Activated naive CD4-positive, alpha-beta T cell treated with anti-CD3 and anti-CD28 coated beads for 36 hours (primary cell): ENCODE results near the gene NFKB1. TPM values are rescaled to one million over a fixed set of nuclear protein-coding genes. Genes with fewer than 3 reads are reported as not detected.
"Not testable (repeated sequence)": the region's sequence is repeated elsewhere in the genome, so short reads cannot be mapped to it uniquely, and the experiment has no call there.

Experiments
- CTCF ChIA-PET: fragments of 350-600 bp; sonication (Branson Sonifier 250); formaldehyde crosslinking; loops from one replicate; lab custom pipeline; 2021; ENCODE audit warnings: antibody characterized with exemption; lab: Charles Lee
- DNase-seq: peaks from one replicate; pipeline ENCODE4 v3.0.0-alpha.2; 2020
- H3K27ac Mint-ChIP-seq: one replicate; pipeline ENCODE4 v1.8.0; 2021; ENCODE audit warnings: mild to moderate bottlenecking, mixed read lengths
- H3K27me3 Mint-ChIP-seq: one replicate; pipeline ENCODE4 v1.8.0; 2021; ENCODE audit warnings: low read depth, mixed read lengths
- H3K36me3 Mint-ChIP-seq: one replicate; pipeline ENCODE4 v1.8.0; 2021; ENCODE audit warnings: low read depth, mixed read lengths
- H3K4me1 Mint-ChIP-seq: one replicate; pipeline ENCODE4 v1.8.0; 2021; ENCODE audit warnings: low read depth, mixed read lengths
- H3K4me3 Mint-ChIP-seq: one replicate; pipeline ENCODE4 v1.8.0; 2021; ENCODE audit warnings: mild to moderate bottlenecking, moderate library complexity, mixed read lengths
- H3K9me3 Mint-ChIP-seq: one replicate; pipeline ENCODE4 v1.8.0; 2021; ENCODE audit warnings: mixed read lengths
- intact Hi-C: fragments of 100-400 bp; cut with micrococcal nuclease; formaldehyde crosslinking; loops from one replicate; pipeline ENCODE4 v1.15.1; 2023
- total RNA-seq, 2 experiments: library from RNA; stranded (reverse); gene quantifications; one replicate each; pipeline ENCODE4 v1.2.3, GENCODE V29; 2021

NFKB1 gene
- total RNA-seq, 2 experiments from 2014 or later = 121 to 134 TPM

DNA sequence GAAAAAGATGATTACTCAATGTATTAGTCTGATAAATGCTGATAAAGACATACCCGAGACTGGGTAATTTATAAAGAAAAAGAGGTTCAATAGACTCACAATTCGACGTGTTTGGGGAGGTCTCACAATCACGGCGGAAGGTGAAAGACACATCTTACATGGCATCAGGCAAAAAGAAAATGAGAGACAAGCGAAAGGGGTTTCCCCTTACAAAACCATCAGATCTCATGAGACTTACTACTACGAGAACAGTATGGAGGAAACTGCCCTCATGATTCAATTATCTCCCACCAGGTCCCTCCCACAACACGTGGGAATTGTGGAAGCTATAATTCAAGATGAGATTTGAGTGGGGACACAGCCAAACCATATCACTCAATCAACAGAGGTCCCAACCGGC, 117.9 kb downstream of the NFKB1 start:
- CTCF ChIA-PET = interaction anchor here (0.7 to 1.1 kb wide), 2 partner anchors 11 to 178 kb away, joined by 3 read pairs; no protein-coding TSS in a partner anchor
- Mint-ChIP-seq H3K27ac (peak overlapping the region; percentile 50), H3K4me1 (peaks cover 54% of the 10 kb centered on the region), H3K36me3 (peaks cover 32% of the 10 kb centered on the region)
- H3K27me3 Mint-ChIP-seq, H3K9me3 Mint-ChIP-seq, intact Hi-C loops, H3K4me3 Mint-ChIP-seq: not testable (repeated sequence)
- peak; percentile 31 for DNase-seq

DNA sequence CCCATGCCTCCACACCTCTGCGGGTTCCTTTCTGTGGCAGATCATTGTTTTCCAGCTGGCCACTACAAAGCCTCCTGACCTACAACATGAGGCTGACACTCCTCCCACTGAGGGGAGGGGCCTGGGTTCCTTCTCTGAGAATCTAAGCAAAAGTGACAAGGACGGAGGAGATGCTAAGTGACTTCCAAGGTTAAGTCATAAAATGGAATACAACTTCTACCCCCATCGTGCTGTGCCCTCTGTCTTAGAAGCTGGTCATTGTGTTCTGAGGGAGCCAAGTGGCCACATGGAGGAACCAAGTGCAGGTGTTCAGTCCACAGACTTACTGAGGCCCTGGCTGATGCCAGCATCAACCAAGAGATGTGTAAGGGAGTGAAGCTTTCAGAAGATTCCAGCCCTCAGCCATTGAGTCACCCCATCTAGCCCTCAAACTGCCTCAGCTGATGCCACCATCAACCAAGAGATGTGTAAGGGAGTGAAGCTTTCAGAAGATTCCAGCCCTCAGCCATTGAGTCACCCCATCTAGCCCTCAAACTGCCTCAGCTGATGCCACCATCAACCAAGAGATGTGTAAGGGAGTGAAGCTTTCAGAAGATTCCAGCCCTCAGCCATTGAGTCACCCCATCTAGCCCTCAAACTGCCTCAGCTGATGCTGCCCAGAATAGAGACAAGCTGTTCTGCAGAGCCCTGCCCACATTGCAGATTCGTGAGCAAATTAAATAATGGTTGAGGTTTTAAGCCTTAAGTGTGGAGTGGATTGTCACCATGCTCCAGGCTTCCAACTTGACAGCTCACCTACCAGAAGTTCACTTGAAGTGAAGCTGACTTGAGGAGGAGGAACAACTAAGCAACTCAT, 118.8 kb downstream of the NFKB1 start:
- DNase-seq, H3K9me3 Mint-ChIP-seq, H3K4me3 Mint-ChIP-seq, H3K27ac Mint-ChIP-seq, H3K27me3 Mint-ChIP-seq: not testable (repeated sequence)
- H3K4me1 Mint-ChIP-seq = peaks cover 53% of the 10 kb centered on the region
- intact Hi-C loops = loop anchor here (1.0 to 10.0 kb wide), 3 partner anchors 389 to 1315 kb away; no protein-coding TSS in a partner anchor
- CTCF ChIA-PET = interaction anchor here (0.7 to 1.5 kb wide), 11 partner anchors 74 to 475 kb away, joined by 3 to 8 read pairs (median 3); no protein-coding TSS in a partner anchor
- H3K36me3 Mint-ChIP-seq = peaks cover 22% of the 10 kb centered on the region

DNA sequence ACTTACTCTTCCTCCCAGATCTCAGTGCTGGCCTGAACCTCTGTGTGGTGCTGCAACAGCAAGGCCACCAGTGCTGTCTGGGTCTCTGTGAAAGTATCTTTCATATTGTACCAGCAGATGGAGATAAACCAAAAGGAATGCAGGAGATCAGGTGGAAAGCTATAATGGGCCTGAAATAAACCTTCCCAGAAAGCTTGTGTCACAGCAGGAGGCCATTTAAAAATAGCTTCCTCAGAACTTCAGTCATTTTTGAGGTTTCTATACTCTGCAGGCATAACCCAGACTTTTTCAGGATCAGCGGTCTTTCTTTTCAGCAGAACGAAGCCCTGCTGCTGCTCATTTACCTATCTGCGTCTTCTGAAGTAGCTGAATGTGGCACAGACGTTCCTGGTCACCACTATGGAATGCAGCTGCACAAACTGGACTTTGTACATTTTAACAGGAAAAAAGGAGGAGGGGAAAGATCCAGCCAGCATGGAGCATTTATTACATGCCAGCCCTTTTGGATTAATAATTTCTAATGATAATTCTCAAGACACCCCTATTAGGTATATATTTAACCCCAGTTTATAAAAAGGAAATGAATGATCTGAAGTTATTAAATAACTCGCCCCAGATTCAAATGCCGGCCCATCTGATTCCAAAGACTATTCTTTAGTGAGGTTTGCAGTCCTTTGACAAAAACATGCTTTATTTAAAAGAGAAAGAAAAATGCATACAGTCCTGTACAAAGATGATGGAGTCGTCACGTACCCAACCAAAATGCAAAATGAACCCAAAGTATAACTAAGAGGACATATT, 119.7 kb downstream of the NFKB1 start:
- peak; percentile 30 for DNase-seq
- H3K27ac Mint-ChIP-seq = no peak overlapping the region
- H3K4me1 Mint-ChIP-seq = peaks cover 52% of the 10 kb centered on the region
- H3K9me3 Mint-ChIP-seq = peaks cover 2% of the 10 kb centered on the region
- intact Hi-C loops = loop anchor here (1.0 to 10.0 kb wide), 3 partner anchors 388 to 1314 kb away; no protein-coding TSS in a partner anchor
- H3K36me3 Mint-ChIP-seq = peaks cover 15% of the 10 kb centered on the region
- no peak overlapping the region for H3K4me3 Mint-ChIP-seq
- no peaks in the 10 kb centered on the region for H3K27me3 Mint-ChIP-seq
- CTCF ChIA-PET = interaction anchor here (0.6 to 1.5 kb wide), 12 partner anchors 75 to 474 kb away, joined by 3 to 8 read pairs (median 3); no protein-coding TSS in a partner anchor

DNA sequence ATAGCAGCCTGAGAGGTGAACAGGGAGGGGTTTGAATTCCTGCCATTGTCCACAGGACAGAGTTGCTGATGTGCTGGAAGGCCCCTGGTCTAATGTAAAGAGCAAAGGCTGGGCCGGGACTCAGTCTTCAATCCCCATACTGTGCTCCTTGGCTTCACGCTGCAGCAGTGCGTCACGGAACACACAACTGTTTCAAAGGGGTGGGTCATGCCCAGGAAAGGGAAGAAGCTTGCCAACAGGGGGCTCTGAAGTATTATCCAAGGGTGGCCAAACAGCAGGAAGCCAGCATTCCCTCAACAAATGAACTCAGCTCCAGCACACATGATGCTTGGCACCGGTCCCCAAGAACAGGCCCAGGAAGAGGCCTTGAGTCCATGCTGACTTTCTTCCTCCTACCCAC, 122.5 kb downstream of the NFKB1 start:
- intact Hi-C loops = loop anchor here (2.0 to 10.0 kb wide), 2 partner anchors 361 to 1311 kb away; no protein-coding TSS in a partner anchor
- peaks cover under 1% of the 10 kb centered on the region for H3K9me3 Mint-ChIP-seq
- no peak overlapping the region for H3K27ac Mint-ChIP-seq
- H3K27me3 Mint-ChIP-seq = no peaks in the 10 kb centered on the region
- DNase-seq = no peak
- H3K4me1 Mint-ChIP-seq = peaks cover 60% of the 10 kb centered on the region
- H3K4me3 Mint-ChIP-seq = no peak overlapping the region
- CTCF ChIA-PET = interaction anchor here (1.2 to 2.6 kb wide), 5 partner anchors 10 to 193 kb away, joined by 3 to 9 read pairs (median 4); no protein-coding TSS in a partner anchor
- peaks cover under 1% of the 10 kb centered on the region for H3K36me3 Mint-ChIP-seq

DNA sequence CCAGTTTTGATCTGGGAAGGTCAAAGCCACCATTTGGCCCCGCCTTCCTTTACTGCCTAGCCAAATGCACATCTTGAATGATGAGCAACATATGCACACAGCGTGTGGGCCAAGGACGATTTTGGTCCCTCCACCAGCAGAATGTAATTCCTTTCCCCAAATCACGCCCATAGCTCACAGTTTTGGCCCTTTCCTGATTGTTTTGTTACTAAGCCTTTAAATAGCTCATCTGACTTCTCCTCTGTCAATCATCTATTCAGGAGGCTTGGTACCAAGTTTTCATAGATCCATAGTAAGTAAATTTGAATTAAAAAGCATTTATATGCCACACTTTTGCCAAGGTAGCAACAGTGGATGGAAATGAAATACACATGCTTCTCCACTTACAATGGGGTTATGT, 123.3 kb downstream of the NFKB1 start:
- no peaks in the 10 kb centered on the region for H3K27me3 Mint-ChIP-seq
- no peak for DNase-seq
- H3K4me1 Mint-ChIP-seq = peaks cover 60% of the 10 kb centered on the region
- H3K36me3 Mint-ChIP-seq = no peaks in the 10 kb centered on the region
- CTCF ChIA-PET = interaction anchor here (0.7 to 2.6 kb wide), 11 partner anchors 10 to 384 kb away, joined by 3 to 9 read pairs (median 3); no protein-coding TSS in a partner anchor
- H3K27ac Mint-ChIP-seq = no peak overlapping the region
- H3K9me3 Mint-ChIP-seq = no peaks in the 10 kb centered on the region
- no peak overlapping the region for H3K4me3 Mint-ChIP-seq
- intact Hi-C loops = loop anchor here (2.0 to 10.0 kb wide), 2 partner anchors 362 to 1310 kb away; no protein-coding TSS in a partner anchor

DNA sequence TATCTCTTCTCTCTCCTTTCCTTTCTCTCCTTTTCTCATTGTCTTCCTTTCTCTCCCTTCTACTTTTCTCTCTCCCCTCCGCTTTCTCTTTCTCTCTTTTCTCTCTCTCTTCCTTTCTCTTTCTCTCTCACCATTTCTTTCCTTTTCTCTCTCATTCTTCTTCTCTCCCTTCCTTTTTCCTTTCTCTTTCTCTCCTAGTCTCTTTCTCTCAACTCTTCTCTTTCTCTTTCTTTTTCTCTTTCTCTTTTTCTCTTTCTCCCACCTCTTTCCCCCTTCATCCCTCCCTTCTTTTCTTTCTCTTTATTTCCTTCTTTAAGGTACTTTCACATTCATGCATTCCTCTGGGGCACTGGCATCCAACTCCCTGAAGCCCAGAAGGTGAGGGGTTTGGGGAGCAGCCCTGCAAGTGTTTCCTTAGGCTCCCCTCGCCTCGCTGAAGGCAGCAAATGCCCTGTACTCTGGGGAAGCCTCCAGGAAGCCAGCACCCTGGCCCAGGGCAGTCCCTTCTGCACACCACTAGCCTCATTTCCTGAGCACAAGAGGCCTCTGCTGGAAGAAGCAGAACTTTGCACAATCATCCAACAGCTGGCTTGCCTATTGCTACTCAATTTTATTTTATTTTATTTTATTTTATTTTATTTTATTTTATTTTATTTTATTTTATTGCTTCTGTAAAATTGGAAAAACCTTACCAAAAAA, 124.2 kb downstream of the NFKB1 start:
- no peaks in the 10 kb centered on the region for H3K36me3 Mint-ChIP-seq
- peak; percentile 85 for DNase-seq
- H3K4me1 Mint-ChIP-seq = peaks cover 61% of the 10 kb centered on the region
- peak overlapping the region; percentile 73 for H3K27ac Mint-ChIP-seq
- no peaks in the 10 kb centered on the region for H3K27me3 Mint-ChIP-seq
- CTCF ChIA-PET = interaction anchor here (0.6 to 2.6 kb wide), 25 partner anchors 8 to 1406 kb away, joined by 3 to 10 read pairs (median 4); partner anchors contain the start of gene SLC39A8
- peak overlapping the region; percentile 64 for H3K4me3 Mint-ChIP-seq
- H3K9me3 Mint-ChIP-seq = no peaks in the 10 kb centered on the region
- intact Hi-C loops = loop anchor here (1.0 to 10.0 kb wide), 8 partner anchors 176 to 1309 kb away; partner anchors contain the start of genes BDH2, SLC39A8 and SLC9B2

DNA sequence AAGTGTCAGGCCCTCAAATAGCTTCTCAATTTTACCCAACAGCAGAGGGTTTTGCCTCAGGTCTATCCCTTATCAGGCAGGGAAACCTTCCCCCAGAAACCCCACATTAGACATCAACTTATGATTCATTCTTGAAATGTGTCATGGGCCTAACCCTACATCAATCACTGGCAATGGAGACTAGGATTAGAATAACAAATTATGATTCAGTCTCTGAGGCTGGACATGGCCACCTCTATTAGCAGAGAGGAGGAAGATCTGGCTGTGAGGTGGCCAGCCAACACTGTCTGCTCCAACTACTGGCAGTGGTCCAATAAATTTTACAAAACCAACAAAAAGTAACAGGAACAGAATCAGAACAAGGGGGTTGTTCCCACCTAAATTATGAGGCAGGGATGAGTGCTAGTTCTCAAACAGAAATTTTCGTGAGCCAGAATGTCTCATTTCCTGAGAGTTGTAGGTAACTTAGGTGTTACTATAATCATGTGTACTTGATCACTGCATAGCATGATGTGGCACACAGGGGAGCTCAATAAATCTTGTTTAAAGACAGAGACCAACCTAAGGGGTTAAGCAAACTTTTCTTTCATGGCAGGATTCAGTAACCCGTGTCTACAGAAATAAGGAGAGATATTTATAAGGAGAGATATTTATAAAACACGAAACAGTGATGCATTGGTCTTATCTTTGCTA, 126.8 kb downstream of the NFKB1 start:
- Mint-ChIP-seq H3K9me3 (no peaks in the 10 kb centered on the region), H3K4me3 (peak overlapping the region; percentile 22), H3K27me3 (no peaks in the 10 kb centered on the region), H3K27ac (peak overlapping the region; percentile 54), H3K36me3 (peaks cover 7% of the 10 kb centered on the region), H3K4me1 (peaks cover 75% of the 10 kb centered on the region)
- intact Hi-C loops = loop anchor here (1.0 to 10.0 kb wide), 9 partner anchors 15 to 1307 kb away; partner anchors contain the start of gene SLC9B2
- CTCF ChIA-PET = interaction anchor here (0.6 to 2.4 kb wide), 14 partner anchors 15 to 464 kb away, joined by 3 to 10 read pairs (median 4); no protein-coding TSS in a partner anchor
- DNase-seq = peak; percentile 62

DNA sequence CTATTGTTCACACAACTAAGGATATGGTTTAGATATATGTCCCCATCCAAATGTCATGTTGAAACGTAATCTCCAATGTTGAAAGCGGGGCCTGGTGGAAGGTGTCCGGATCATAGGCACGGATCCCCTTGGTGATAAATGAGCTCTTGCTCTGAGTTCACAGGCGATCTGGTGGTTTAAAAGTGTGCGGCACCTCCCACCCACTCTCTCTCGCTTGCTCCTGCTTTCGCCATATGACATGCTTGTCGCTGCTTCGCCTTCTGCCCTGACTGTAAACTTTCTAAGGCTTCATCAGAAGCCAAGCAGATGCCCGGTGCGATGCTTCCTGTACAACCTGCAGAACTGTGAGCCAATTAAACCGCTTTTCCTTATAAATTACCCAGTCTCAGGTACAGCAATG, 128.5 kb downstream of the NFKB1 start:
- peak; percentile 53 for DNase-seq
- intact Hi-C loops = loop anchor here (1.0 to 10.0 kb wide), 4 partner anchors 131 to 1305 kb away; partner anchors contain the start of genes CISD2, MANBA and SLC9B2
- Mint-ChIP-seq H3K4me3 (no peak overlapping the region), H3K36me3 (peaks cover 7% of the 10 kb centered on the region), H3K4me1 (peaks cover 70% of the 10 kb centered on the region), H3K9me3 (no peaks in the 10 kb centered on the region), H3K27ac (no peak overlapping the region), H3K27me3 (no peaks in the 10 kb centered on the region)
- CTCF ChIA-PET = interaction anchor here (1.1 kb wide), 1 partner anchor 11 kb away, joined by 3 read pairs; no protein-coding TSS in a partner anchor

DNA sequence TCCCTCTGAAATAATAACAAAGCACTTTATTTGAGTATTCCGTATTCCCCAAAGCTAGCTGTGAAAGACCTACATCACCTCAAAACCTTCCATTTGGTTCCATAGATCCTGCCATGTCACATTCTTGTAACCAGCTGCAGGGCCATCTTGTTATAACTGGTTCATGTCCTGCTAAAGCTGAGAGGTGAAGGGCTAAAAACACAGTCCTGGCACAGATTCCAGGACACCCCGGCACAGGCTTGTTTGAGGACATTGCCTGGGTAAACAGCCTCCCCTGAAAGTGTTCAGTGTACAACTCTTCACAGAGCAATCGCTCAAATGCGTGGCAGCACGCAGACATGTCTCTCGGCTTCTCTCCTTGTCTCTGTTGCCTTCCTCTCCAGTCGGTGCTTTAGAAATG, 130.5 kb downstream of the NFKB1 start:
- Mint-ChIP-seq H3K4me3 (no peak overlapping the region), H3K4me1 (peaks cover 58% of the 10 kb centered on the region), H3K9me3 (no peaks in the 10 kb centered on the region), H3K27me3 (no peaks in the 10 kb centered on the region), H3K27ac (no peak overlapping the region), H3K36me3 (peaks cover 7% of the 10 kb centered on the region)
- intact Hi-C loops = loop anchor here (2.0 kb wide), 1 partner anchor 237 kb away; the partner anchor contains the start of gene CISD2
- no peak for DNase-seq
- CTCF ChIA-PET = interaction anchor here (1.0 kb wide), 1 partner anchor 376 kb away, joined by 3 read pairs; no protein-coding TSS in a partner anchor

DNA sequence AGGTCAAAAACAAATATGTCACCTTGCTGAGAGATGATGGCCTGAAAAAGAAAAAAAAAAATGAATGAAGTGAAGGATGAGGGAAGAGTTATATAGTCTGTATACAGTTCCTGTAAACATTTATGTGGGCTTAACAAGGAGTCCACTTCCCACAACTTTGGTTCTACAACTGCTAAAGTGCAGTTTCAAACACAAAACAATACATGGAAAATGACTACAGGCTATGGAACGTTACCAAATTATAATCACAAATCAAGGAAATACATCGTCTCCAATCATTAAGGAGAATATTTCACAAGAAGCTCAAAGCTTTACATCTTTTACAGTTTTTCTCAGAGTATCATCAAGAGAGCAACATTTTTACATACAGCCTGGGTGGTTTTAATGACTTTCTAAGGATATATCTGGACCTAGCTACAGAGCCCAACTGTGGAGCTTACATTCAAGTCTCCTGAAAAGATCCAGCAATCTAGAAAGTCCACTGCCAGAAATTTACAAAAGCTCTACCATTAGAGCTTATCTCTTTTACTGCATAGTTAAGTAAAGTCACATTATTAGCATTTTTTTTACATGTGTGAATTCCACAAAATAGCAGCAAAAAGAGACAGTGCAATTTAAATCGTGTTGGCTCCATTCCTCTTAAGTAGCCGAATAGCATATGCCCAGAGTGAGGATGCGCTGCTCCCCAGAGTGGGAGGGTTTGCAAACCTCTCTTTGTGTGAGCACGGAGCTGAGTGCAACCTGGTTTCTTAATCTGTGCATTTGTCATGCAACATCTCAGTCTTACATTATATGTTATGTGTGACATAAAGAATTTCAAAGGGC, 131.3 kb downstream of the NFKB1 start:
- CTCF ChIA-PET = interaction anchor here (0.6 to 1.3 kb wide), 2 partner anchors 128 to 184 kb away, joined by 3 to 5 read pairs; no protein-coding TSS in a partner anchor
- peaks cover 52% of the 10 kb centered on the region for H3K4me1 Mint-ChIP-seq
- intact Hi-C loops = no loop called here
- no peaks in the 10 kb centered on the region for H3K27me3 Mint-ChIP-seq
- no peak overlapping the region for H3K27ac Mint-ChIP-seq
- H3K4me3 Mint-ChIP-seq = no peak overlapping the region
- DNase-seq = no peak
- no peaks in the 10 kb centered on the region for H3K9me3 Mint-ChIP-seq
- H3K36me3 Mint-ChIP-seq = peaks cover 7% of the 10 kb centered on the region
